ENCODE results near the gene DCAF11. TPM values are rescaled to one million over a fixed set of nuclear protein-coding genes. Genes with fewer than 3 reads are reported as not detected.

The DCAF11 gene
- total and polyA plus RNA-seq, 2 of the 13 experiments (the other 11 are each of a cell fraction or from before 2014, with no cell fraction given) = 150 to 257 TPM

DNA sequence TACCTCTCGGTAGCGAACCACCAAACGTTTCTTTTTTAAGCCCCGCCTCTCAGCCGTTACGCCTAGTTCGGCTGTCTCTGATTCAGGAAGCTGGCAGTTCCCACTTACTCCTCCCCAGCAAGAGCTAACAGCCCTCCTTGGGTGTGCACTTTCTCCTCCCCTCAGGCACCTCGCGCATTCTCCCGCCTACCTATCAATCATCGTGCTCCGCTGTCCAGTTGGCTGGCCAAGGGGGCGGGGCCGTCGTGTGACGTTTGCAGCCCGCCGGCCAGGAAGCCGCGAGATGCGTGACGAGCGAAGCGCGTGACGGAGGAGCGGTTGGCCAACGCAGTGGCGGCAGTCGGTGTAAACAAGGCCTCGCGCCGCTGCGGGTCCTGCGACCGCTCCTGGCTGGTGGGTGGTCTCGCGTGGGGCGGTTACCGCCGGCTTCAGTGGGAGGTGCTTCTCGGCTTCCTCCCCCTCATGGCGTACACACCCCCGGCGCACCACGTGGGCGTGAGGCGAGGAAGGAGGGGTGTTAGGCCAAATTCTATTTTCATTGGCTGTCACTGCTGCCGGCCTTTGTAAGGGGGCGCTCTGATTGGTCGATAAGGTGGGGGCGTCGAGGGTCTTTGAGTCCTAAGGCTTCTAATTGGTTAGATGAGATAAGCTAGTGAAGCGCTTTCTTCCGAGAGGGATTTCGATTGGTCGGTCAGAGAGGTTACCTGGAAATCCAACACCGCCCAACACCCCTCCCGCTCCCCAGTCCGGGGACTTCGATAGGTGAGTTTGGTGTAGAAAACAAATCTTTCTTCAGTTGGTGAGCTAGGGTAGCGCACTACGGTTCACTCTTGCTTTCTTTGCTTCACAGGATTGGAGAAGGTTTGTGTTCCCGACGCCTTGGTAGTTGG lies at the start of gene DCAF11, which contains the start of gene NRL (continued):
- TF ChIP-seq ZNF468 (CRISPR knock-in tag; IDR thresholded peaks at IDR 0.05) = no peak
- TF ChIP-seq, protein P1, sequence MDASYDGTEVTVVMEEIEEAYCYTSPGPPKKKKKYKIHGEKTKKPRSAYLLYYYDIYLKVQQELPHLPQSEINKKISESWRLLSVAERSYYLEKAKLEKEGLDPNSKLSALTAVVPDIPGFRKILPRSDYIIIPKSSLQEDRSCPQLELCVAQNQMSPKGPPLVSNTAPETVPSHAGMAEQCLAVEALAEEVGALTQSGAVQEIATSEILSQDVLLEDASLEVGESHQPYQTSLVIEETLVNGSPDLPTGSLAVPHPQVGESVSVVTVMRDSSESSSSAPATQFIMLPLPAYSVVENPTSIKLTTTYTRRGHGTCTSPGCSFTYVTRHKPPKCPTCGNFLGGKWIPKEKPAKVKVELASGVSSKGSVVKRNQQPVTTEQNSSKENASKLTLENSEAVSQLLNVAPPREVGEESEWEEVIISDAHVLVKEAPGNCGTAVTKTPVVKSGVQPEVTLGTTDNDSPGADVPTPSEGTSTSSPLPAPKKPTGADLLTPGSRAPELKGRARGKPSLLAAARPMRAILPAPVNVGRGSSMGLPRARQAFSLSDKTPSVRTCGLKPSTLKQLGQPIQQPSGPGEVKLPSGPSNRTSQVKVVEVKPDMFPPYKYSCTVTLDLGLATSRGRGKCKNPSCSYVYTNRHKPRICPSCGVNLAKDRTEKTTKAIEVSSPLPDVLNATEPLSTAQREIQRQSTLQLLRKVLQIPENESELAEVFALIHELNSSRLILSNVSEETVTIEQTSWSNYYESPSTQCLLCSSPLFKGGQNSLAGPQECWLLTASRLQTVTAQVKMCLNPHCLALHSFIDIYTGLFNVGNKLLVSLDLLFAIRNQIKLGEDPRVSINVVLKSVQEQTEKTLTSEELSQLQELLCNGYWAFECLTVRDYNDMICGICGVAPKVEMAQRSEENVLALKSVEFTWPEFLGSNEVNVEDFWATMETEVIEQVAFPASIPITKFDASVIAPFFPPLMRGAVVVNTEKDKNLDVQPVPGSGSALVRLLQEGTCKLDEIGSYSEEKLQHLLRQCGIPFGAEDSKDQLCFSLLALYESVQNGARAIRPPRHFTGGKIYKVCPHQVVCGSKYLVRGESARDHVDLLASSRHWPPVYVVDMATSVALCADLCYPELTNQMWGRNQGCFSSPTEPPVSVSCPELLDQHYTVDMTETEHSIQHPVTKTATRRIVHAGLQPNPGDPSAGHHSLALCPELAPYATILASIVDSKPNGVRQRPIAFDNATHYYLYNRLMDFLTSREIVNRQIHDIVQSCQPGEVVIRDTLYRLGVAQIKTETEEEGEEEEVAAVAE (CRISPR knock-in tag; IDR thresholded peaks at IDR 0.05; ENCODE audit: borderline replicate concordance) = peak; percentile 99
- peak; percentile 88; the same call in 1 of the 2 replicates for TF ChIP-seq ZNF788 (CRISPR knock-in tag; IDR thresholded peaks at IDR 0.05; ENCODE audit: borderline replicate concordance)
- TF ChIP-seq, protein P2, sequence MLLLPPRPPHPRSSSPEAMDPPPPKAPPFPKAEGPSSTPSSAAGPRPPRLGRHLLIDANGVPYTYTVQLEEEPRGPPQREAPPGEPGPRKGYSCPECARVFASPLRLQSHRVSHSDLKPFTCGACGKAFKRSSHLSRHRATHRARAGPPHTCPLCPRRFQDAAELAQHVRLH (CRISPR knock-in tag; IDR thresholded peaks at IDR 0.05; ENCODE audit: borderline replicate concordance, low read depth) = peak; percentile 99
- peak; percentile 98 for TF ChIP-seq ZNF225 (CRISPR knock-in tag; IDR thresholded peaks at IDR 0.05)
- TF ChIP-seq, protein P3, sequence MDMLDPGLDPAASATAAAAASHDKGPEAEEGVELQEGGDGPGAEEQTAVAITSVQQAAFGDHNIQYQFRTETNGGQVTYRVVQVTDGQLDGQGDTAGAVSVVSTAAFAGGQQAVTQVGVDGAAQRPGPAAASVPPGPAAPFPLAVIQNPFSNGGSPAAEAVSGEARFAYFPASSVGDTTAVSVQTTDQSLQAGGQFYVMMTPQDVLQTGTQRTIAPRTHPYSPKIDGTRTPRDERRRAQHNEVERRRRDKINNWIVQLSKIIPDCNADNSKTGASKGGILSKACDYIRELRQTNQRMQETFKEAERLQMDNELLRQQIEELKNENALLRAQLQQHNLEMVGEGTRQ (IDR thresholded peaks at IDR 0.05; ENCODE audit: low read depth, low read length) = peak; percentile 94
- TF ChIP-seq, protein P3 (CRISPR knock-in tag; IDR thresholded peaks at IDR 0.05; ENCODE audit: borderline replicate concordance) = peak; percentile 98
- TF ChIP-seq ZNF652 (CRISPR knock-in tag; IDR thresholded peaks at IDR 0.05; ENCODE audit: borderline replicate concordance, low read depth) = peak; percentile 37; the same call in 1 of the 2 replicates
- TF ChIP-seq, protein P4, sequence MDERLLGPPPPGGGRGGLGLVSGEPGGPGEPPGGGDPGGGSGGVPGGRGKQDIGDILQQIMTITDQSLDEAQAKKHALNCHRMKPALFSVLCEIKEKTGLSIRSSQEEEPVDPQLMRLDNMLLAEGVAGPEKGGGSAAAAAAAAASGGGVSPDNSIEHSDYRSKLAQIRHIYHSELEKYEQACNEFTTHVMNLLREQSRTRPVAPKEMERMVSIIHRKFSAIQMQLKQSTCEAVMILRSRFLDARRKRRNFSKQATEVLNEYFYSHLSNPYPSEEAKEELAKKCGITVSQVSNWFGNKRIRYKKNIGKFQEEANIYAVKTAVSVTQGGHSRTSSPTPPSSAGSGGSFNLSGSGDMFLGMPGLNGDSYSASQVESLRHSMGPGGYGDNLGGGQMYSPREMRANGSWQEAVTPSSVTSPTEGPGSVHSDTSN (CRISPR knock-in tag; IDR thresholded peaks at IDR 0.05) = peak; percentile 97
- peak; percentile 86 for TF ChIP-seq RCOR2 (CRISPR knock-in tag; IDR thresholded peaks at IDR 0.05)
- TF ChIP-seq, protein P5, sequence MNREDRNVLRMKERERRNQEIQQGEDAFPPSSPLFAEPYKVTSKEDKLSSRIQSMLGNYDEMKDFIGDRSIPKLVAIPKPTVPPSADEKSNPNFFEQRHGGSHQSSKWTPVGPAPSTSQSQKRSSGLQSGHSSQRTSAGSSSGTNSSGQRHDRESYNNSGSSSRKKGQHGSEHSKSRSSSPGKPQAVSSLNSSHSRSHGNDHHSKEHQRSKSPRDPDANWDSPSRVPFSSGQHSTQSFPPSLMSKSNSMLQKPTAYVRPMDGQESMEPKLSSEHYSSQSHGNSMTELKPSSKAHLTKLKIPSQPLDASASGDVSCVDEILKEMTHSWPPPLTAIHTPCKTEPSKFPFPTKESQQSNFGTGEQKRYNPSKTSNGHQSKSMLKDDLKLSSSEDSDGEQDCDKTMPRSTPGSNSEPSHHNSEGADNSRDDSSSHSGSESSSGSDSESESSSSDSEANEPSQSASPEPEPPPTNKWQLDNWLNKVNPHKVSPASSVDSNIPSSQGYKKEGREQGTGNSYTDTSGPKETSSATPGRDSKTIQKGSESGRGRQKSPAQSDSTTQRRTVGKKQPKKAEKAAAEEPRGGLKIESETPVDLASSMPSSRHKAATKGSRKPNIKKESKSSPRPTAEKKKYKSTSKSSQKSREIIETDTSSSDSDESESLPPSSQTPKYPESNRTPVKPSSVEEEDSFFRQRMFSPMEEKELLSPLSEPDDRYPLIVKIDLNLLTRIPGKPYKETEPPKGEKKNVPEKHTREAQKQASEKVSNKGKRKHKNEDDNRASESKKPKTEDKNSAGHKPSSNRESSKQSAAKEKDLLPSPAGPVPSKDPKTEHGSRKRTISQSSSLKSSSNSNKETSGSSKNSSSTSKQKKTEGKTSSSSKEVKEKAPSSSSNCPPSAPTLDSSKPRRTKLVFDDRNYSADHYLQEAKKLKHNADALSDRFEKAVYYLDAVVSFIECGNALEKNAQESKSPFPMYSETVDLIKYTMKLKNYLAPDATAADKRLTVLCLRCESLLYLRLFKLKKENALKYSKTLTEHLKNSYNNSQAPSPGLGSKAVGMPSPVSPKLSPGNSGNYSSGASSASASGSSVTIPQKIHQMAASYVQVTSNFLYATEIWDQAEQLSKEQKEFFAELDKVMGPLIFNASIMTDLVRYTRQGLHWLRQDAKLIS (CRISPR knock-in tag; IDR thresholded peaks at IDR 0.05) = 0 out of 2 replicates have a peak, but pooled peaks have one; percentile 20
- peak; percentile 99 for TF ChIP-seq ZNF605 (CRISPR knock-in tag; IDR thresholded peaks at IDR 0.05)
- peak; percentile 90 for TF ChIP-seq SAFB2 (CRISPR knock-in tag; IDR thresholded peaks at IDR 0.05; ENCODE audit: borderline replicate concordance, low read depth)
